ENCODE results near the gene TSHZ2. TPM values are rescaled to one million over a fixed set of nuclear protein-coding genes. Genes with fewer than 3 reads are reported as not detected.

Gene TSHZ2
- total RNA-seq, 1 experiment from 2014 or later: 0.07 TPM

DNA sequence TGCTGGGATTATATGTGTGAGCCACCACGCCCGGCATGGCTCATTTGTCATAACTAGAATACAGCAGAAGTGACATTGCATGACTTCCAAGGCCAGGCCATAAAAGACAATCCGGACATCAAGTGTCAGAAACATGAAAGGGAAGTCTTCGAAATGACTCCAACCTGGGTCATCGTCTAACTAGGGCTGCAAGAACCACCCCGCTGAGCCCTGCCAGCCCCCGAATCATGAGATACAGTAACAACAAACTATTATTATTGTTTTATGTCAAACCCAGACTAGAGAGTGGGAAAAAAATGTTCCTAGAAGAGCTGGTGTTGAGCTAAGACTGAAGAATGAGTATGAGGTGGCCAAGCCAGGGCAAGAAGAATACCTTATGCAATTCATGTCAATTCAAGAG is 561.9 kb downstream of the TSHZ2 start:
- H3K27ac Mint-ChIP-seq: no peak overlapping the region
- no peak overlapping the region for H3K14ac ChIP-seq (ENCODE audit: insufficient read depth, low read length)
- H3K9me3 ChIP-seq (ENCODE audit: control insufficient read depth, low read depth, low read length): no peaks in the 10 kb centered on the region
- no peak overlapping the region for H3K4me2 ChIP-seq (ENCODE audit: insufficient read depth, insufficient read length, low read length)
- no peak overlapping the region for H2AK5ac ChIP-seq (ENCODE audit: insufficient read length, low read length)
- H4K5ac ChIP-seq (ENCODE audit: insufficient read length, low read depth, low read length): no peak overlapping the region
- DNase-seq: no peak
- no peak overlapping the region for H2BK12ac ChIP-seq (ENCODE audit: insufficient read length, low read depth, low read length)
- no peaks in the 10 kb centered on the region for H3K36me3 Mint-ChIP-seq (ENCODE audit: insufficient read depth in 1 of 3, low read depth in 3 of 3)
- H2AFZ ChIP-seq (ENCODE audit: low read length): no peak overlapping the region
- TF ChIP-seq, protein P1, sequence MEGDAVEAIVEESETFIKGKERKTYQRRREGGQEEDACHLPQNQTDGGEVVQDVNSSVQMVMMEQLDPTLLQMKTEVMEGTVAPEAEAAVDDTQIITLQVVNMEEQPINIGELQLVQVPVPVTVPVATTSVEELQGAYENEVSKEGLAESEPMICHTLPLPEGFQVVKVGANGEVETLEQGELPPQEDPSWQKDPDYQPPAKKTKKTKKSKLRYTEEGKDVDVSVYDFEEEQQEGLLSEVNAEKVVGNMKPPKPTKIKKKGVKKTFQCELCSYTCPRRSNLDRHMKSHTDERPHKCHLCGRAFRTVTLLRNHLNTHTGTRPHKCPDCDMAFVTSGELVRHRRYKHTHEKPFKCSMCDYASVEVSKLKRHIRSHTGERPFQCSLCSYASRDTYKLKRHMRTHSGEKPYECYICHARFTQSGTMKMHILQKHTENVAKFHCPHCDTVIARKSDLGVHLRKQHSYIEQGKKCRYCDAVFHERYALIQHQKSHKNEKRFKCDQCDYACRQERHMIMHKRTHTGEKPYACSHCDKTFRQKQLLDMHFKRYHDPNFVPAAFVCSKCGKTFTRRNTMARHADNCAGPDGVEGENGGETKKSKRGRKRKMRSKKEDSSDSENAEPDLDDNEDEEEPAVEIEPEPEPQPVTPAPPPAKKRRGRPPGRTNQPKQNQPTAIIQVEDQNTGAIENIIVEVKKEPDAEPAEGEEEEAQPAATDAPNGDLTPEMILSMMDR (conservative IDR thresholded peaks at IDR 0.05): no peak
- no peak overlapping the region for H3K27ac ChIP-seq (ENCODE audit: insufficient read length, low read depth, low read length)
- no peak overlapping the region for H3K23ac ChIP-seq (ENCODE audit: insufficient read length, low read depth, low read length)
- H3K4me1 ChIP-seq (ENCODE audit: insufficient read depth, low read length): no peaks in the 10 kb centered on the region
- H3K9ac ChIP-seq (ENCODE audit: extremely low read depth, insufficient read length, low read length): no peak overlapping the region
- H3K9me3 Mint-ChIP-seq: no peaks in the 10 kb centered on the region
- no peak overlapping the region for H3K18ac ChIP-seq (ENCODE audit: insufficient read length, low read depth, low read length)
- H3K4ac ChIP-seq (ENCODE audit: low read depth, low read length): no peak overlapping the region
- no peak overlapping the region for H3K4me3 Mint-ChIP-seq
- H4K8ac ChIP-seq (replicated peaks; ENCODE audit: insufficient read length, low read depth, low read length): no peak overlapping the region
- no peak overlapping the region for H3K56ac ChIP-seq (ENCODE audit: insufficient read length, low read depth, low read length)
- H4K20me1 ChIP-seq (ENCODE audit: control insufficient read depth, insufficient read depth, insufficient read length): no peaks in the 10 kb centered on the region
- no peak overlapping the region for H2BK15ac ChIP-seq (ENCODE audit: low read depth, low read length)
- no peaks in the 10 kb centered on the region for H3K4me1 Mint-ChIP-seq
- H2BK120ac ChIP-seq (ENCODE audit: low read depth, low read length, poor library complexity, severe bottlenecking): no peak overlapping the region
- H3K27me3 Mint-ChIP-seq (ENCODE audit: low read depth): no peaks in the 10 kb centered on the region
- H2BK20ac ChIP-seq (ENCODE audit: low read depth, low read length, poor library complexity, severe bottlenecking): no peak overlapping the region
- H2BK5ac ChIP-seq (ENCODE audit: insufficient read length, low read length): no peak overlapping the region
- H3K79me2 ChIP-seq (ENCODE audit: insufficient read depth, low read length): no peaks in the 10 kb centered on the region
- no CpG with 5 or more reads among the region's 7 CpGs for WGBS (ENCODE audit: extremely low coverage, insufficient read length, low lambda C conversion rate)
- no peaks in the 10 kb centered on the region for H3K23me2 ChIP-seq (ENCODE audit: insufficient read length, low read depth, low read length, poor library complexity, severe bottlenecking)
- H4K91ac ChIP-seq (ENCODE audit: insufficient read length, low read depth, low read length): no peak overlapping the region
- H3T11ph ChIP-seq (ENCODE audit: low read length): no peak overlapping the region
- no peaks in the 10 kb centered on the region for H3K79me1 ChIP-seq (ENCODE audit: insufficient read depth, low read depth, low read length, poor library complexity, severe bottlenecking)
- H3K27me3 ChIP-seq (ENCODE audit: insufficient read depth, low read length): no peaks in the 10 kb centered on the region

All from H9 (cell line).